Activated CD4-positive, CD25-positive, alpha-beta regulatory T cell treated with anti-CD3 and anti-CD28 coated beads, Interleukin-2, amount 50 U/mL, for 24 hours (primary cell): ENCODE results near the gene CDKN2A.

Experiments
- ATAC-seq, 2 donors: fragments of 150-1000 bp; cut with Tn5 transposase; one replicate each; pipeline ENCODE4 v1.10.0; 2021; ENCODE audit warnings: mild to moderate bottlenecking in 1 of 2, moderate library complexity in 1 of 2

The CDKN2A gene

GRCh38 chr9:21936161-21936560, 58.0 kb downstream of the CDKN2A start:
- no peak for ATAC-seq

DNA sequence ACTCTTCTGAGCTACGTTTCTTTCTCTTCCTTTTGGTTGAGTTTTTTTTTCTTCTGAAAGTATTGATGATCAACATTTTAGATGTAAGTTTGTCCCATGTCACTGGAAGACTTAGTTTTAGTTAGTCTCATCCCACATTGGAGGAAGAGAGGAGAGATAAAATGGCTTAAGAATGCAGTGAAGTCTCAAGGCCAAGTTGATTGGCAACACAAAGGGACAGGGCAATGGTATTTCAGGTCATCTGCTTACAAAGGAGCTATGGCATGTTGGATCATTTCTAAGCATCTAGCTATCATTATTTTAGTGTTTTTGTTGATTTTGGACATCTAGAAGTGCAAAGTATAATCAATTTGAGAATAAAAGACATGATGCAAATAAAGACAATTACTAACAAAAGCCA, 58.6 kb downstream of the CDKN2A start:
- ATAC-seq, result no peak

- ATAC-seq, result no peak
These were observed 60.3 kb downstream of the CDKN2A start for GRCh38 chr9:21933865-21934264.

GRCh38 chr9:21933281-21933680, 60.9 kb downstream of the CDKN2A start:
- no peak for ATAC-seq

DNA sequence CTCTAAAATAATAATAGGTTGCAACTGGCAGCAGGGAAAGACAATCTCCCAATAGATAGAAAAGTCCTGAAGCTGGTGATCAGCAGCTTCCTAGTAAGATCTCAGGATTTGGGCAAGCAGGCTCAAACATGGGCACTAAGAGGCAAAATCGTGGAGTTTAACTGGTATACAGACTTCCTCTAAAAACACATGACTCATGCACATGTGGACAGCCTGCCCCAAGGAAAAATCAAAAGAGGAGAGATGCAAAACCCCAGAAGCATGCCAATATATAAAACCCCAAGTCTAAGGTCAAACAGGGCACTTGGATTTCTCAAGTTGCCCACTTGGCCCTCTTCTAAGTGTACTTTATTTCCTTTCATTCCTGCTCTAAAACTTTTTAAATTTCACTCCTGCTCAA, 62.8 kb downstream of the CDKN2A start:
- no peak for ATAC-seq

- ATAC-seq, result no peak
These were observed 66.4 kb downstream of the CDKN2A start for GRCh38 chr9:21927752-21928151.

DNA sequence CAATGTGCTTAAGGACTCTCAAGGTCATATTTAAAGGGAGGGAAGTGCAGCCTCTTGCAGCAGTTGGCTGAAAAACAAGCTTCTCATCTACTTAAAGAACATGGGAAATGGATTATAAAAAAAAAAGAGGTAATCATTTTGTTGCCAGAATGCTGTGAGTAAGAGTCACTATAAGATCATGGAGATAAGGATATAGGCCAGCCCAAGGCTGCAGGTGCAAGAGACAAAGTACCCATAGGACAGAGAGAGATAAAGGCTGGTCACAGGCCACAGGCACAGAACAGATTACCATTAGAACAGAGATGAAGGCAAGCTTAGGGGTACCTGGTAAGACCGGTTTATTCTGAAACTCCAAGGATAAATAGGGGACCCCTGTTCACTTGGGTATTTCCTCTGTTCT, 70.5 kb downstream of the CDKN2A start:
- no peak for ATAC-seq

DNA sequence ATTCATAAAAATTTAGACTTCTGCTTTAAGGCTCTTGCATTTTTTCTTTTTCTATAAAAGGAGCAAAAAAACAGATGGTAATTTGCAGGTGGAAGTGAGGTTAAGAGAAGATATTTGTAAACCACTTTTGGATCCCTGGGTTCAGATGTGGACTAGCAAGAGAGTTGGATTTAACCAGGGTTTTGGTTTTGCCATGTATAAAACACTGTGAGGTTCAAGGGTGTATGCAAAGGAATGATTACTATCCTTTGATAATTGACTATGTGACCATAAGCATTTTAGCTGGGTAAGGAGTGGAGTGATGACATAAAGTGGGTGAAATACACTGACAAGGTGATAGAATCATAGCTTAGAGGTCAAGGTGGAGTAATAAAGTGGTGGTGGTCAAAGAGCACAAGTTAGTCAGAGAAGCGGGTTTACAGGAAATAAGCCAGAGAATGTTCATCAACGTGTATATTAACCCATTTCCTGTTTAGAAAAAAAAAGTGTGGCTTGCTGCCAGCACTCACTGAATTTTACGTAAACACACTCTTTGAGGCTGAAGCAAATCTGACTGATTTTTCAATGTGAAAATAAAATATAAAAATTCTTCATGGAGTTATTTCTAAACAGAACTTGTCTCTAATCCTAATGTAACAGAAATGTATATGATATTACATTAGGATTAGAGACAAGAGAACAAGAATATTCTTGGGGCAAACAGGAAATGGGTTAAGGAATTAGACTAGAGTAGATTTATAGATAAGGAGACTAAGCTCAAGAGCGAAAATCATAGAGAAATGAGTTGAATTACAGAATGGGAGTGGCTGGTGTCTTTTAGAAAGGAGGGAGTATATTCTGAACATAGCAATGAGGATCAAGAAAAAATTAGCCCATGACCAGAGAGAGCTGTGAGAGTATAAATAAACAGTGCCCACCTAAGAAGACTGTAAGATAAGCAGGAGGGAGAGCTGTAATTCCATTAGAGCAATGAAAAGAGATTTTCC, 74.5 kb downstream of the CDKN2A start:
- peak; percentile 44 to 60 for ATAC-seq
